ENCODE measurements around the gene TRUB1.

Gene TRUB1

DNA sequence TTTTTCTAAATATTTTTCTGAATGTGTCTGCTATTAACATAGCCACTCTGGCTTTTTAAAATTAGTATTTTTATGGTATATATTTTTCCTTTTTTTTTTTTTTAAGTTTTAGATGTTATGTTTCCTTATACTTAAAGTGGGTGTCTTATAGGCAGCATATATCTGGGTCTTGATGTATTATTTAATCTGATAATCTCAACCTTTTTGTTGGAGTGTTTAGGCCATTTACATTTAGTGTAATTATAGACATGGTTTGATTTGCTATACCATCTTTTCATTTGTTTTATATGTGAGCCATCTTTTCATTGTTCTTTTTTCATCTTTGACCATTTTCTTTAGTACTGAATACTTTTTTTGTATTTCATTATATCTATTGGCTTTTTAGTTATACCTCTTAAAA, 45.0 kb downstream of the TRUB1 start:
- no peak for FAIRE-seq

DNA sequence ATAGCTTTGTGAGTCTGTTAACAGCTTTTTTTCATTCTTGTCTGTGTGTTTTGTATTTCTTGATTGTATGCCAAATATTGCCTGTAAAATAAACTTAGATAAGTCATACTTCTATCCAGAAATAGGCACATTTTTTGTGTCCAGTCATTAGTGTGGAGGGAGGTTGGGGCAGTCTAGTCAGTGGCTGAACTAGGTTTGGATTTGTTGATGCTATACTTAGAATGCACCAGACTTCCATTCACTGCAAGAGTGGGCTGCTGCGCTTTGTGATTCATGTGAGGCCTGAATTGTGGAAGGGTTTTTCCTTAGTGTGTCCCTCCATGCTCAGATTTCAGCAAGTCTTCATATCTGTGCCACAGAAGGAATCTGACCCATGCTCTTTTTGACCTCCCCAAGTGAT, 50.0 kb downstream of the TRUB1 start:
- FAIRE-seq, result no peak

DNA sequence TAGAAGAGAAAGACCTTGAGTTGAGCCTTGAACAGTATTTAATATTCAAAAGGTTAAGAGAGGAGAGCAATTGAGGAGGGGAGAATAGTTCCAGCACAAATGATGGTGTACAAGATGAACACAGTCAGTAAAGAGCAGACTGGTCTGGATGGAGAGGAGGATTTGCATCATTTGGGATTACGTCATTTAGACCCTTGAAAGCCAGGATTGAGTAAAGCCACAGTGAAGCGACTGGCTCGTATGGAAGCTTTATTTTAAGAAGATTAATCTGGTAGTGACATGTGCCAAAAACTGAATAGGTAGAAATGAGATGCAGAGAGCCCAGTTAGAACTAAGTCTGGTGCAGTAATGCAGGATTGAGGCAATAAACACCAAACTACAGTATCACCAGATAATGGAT, 52.6 kb downstream of the TRUB1 start:
- FAIRE-seq, result no peak

DNA sequence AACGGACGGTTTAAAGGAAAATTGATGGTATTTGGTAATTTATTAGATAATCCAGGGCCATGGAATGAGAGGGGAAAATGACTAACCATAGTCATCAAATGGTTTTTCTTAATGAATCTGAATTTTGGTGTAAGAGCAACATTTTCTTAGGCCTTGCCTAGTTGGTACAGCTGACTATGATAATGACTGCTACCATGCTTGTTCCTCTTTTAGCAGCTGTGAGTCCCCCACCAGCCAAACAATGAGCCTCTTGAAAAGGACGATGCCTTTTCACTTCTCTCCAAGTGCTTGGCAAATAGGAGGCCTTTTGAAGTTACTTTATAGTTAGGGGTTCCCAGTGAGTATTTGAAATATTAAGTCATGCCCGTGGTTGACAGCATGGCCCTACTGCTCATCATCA, 53.0 kb downstream of the TRUB1 start:
- FAIRE-seq, result no peak

DNA sequence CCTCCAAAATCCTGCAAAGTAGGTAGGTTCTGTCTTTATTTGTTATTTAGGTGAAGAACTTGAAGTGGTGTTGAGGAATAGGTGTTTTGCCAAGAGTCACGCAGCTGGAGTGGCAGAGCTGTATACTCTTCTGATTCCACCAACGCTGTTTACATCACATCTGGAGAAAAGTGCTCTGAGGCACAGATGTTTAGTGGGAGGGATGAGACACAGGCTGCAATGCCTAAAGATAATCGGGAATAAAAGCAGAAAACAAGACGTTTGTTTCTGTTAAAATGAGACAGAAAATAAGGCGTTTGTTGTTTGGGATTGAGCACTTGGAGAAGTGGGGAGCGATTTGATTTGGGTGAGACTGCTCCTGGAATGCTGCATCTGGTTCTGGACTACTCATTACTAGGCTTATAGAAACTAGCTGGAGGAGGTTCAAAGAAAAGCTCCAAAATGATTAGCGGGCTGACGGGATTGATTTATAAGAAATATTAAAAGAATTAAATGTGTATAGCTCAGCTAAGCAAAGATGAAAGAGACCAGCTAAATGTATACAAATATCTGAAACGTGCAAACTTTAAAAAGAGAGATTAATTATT, 54.3 kb downstream of the TRUB1 start:
- no peak for FAIRE-seq

DNA sequence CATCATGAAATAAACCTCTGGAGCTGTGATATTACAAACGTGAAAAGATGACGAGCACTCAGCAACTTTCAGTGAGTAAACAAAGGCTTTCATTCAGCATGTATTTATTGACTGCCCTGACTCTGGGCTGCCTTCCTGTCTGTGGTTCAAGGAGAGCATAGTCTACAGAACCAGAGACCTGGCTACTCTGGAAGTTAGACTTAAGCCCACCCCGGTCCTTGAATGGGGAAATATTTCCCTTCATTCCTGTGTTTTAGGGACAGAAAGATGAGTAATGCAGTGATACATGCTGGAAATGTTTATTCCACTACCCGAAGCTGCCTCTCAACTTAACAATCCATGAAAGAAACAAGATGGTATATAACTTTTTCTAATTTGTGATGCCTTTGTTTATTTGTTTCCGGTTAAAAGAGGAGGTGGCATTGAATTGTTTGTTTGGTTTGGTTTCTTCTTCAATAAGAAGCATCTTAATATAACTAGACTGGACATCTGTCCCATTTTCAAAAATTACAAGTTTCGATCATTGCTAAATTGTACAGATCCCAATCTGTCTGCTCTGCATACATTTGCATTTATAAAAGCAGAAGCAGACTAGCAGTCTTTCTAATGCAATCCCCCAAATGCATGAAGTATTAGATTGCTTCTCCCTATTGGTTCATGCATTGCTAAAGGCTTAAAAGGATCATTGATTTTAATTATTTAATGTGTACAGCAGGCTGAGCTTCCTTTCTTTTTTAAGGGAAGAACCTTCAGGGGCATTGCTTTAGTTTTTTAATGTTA, 57.7 kb downstream of the TRUB1 start:
- FAIRE-seq, result no peak

DNA sequence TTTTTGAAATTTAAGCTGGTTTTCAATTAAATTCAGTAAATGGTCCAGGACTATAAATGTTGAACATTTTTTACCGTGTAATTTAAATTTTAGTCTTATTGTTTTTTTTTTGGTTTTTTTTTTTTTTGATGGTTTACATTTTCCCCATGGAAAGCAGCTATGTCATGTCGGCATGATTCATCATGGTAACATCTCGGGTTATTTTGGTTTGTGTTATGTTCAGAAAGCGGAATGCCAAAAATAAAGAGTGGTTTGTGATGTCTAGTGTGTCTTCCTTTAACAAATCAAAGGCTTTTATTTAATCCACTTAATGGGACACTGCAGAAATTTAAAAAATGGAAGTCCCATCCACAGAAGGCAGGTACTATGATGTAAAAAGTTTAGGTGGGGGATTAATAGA, 58.5 kb downstream of the TRUB1 start:
- FAIRE-seq, result no peak

DNA sequence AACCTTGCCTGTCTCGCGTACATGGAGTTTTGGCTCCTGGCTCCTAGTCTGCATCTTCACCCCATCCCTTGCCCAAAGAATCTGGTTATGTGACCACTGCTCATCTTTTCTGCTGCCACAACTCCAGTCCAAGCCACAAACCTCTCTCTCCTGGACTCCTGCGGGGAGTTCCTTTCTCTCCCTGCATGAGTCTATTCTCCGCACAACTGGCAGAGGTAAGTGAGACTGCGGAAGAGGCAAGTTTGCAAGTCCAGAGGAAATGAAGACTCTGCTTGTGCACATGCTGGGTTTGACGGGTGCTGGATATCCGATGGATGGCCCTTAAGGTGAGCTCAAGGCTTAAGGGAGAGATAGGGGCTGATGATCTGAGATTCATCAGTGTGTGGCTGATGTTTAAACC, 61.0 kb downstream of the TRUB1 start:
- FAIRE-seq, result no peak

DNA sequence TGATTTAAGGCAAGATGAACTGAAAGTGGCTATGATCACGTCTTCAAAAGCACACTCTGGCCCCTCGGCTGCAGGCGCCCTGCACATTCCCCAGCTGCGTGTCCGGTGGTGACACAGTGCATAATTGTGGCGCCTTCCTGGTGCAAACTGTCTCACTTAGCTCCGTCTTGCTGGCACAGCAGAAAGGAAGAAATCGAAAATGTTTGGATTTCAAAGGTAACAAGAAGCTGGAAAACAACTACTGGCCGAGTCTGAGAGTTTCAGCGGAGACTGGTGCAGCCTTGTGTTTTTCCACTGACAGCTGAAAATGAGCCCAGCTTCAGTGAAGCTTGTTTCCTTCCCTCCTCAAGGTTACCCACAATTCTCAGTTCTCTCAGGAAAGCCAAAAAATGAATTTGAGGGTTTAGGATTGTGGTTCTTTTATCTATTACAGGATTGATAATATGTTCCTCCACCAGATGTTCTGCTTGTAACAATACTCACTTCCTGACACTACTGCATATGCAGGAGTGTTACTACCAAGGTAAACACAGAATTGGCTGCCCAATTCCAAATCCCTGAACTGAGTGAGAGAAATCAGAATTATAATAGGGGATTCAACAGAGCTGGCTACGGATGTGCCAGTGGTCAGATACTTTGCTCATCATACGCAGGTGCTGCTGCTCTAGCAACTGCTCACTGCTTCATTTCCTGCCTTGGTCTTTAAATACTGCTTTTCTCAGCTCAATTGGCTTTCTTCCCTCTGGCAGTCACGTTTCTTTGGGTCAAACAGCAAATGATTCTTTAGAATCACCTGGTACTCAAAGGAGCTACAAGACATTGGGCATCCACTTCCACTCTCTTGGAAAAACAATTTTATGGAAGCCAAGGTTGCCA, 63.7 kb downstream of the TRUB1 start:
- no peak for FAIRE-seq

DNA sequence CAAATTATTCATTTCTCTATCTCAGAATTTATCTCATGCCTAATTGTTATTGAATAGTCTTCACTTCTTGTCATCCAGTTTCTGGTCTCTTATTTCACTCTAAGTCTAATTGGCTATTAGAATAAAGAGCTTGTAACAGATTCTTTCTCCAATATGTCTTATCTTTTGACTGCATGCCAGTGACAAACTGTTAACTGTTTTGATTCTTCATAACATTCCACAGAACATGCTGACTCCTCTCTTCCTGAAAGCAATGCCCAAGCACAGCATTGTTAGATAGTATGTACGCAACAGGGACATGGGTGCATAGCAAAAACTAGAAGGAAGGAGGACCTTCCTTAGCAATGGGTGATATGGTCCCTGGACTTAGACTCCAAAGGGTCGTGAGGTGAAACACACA, 65.4 kb downstream of the TRUB1 start:
- no peak for FAIRE-seq

DNA sequence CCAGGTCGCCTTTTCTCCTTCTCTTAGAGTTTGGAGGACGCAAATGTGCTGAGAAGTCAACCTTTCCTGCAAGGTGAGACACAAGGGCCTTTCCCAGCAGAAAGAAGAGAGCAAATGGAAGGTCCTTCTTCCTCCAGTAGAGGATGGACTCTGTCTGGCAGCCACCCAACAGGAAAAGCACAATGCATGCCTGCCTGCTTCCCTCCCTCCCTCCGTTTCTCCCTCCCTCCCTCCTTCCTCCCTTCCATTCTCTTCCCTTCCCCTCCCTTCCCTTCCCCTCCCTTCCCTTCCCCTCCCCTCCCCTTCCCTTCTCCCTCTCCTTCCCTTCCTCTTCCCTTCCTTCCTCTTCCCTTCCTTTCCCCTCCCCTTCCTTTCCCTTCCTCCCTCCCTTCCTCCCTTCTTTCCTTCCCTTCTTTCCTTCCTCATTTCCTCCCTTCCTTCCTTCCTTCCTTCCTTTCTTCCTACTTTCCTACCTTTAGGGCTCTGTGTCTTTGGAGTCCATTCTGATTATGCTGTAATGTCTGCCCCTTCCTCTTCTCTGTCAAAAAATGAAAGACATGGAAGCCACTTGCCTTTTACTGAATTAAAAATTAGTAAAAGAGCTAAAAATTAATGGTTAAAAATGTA, 66.4 kb downstream of the TRUB1 start:
- FAIRE-seq, result no peak

DNA sequence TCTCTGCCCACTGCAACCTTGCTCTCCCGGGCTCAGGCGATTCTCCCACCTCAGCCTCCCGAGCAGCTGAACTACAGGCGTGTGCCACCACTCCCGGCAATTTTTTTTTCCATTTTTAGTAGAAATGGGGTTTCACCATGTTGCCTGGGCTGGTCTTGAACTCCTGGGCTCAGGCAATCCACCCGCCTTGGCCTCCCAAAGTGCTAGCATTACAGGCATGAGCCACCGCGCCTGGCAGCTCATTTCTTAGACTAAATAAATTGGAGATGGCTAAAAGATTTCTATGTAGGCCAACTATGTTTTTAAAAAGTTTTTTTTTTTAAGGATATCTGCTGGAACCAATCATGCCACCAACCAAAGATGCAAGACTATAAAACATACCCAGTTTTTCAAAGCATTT, 67.8 kb downstream of the TRUB1 start:
- no peak for FAIRE-seq

DNA sequence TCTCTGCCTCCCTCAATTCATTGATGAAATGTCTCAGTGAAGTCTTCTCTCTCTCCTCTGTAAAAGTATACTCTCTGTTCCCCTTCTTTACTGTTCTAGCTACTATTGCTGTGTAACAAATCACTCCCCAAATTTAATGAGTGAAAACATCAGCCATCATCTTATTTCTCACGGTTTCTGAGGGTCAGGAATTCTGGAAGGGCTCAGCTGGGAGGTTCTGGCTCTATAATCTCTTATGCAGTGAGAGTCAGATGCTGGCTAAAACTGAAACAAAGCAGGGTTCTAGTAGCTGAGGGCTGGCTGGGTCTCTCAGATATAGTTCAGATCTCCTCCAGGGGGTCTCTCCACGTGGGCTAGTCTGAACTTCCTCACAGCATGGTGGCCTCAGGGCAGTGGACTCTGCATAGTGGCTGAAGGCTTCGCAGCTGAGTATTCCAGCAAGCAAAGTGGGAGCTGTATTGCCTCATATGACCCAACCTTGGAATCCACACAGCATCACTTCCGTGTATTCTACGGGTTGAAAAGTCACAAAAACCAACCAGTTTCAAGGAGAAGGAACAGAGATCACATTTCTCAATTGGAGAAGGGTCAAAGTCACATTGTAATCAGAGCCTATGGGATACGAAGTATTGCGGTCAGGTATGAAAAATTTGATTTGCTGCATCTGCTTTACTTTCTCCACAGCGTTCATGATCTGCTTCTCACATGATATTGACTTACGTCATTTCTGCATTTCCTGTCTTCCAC, 80.4 kb downstream of the TRUB1 start:
- no peak for FAIRE-seq

DNA sequence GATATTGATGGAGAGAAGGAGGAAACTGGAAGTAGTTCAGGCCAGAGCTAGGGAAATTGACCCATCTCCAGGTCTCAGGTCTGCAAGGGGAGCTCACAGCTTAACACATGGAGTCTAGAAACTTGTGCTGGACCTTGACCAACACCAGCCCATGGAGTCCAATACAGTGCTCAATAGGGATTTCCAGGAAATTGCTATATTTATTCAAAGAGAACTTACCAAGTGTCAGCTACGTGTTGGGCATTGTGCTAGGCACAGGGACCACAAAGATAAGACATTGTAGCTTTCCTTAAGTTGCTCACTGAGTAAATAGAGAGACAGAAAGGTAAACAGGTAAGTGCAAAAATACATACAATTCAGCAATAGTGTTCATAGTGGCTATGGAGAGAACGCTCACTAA, 82.5 kb downstream of the TRUB1 start:
- no peak for FAIRE-seq

DNA sequence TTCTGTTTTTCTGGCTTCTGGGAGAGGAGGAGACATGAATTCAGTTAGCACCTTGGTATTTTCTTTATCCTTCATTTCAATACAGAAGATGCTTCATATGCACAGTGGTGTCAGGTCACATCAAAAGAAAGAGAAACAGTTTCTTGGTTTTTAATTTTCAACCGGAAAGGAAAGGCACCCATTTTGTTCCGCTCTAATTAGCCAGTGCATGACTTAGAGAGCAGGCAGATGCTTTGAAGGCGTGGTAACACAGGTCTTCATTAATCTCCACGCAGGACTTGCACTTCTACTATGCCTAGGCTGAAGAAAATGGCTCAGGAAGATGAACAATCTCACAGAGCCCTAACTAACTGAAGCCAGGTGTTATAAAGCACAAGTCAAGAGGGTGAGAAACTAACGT, 84.7 kb downstream of the TRUB1 start:
- FAIRE-seq, result no peak

DNA sequence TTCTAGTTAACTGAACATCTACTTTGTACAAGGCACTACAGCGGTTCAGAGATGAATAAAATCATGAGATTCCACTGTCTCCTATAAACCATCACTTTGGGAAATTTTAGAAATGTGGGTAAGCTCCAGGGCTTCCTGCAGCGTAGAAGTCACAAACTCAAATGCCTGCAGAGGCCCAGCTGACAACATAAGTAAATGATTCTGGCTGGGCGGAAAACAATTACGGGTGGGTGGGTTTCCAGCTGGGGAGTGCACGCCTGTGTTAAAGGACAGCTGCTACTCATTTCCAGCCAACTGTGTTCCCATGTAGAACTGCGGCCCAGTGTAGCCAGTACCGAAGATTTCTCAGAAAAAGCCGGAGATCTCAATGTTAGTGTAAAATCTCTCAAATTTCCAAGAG, 85.7 kb downstream of the TRUB1 start:
- no peak for FAIRE-seq

DNA sequence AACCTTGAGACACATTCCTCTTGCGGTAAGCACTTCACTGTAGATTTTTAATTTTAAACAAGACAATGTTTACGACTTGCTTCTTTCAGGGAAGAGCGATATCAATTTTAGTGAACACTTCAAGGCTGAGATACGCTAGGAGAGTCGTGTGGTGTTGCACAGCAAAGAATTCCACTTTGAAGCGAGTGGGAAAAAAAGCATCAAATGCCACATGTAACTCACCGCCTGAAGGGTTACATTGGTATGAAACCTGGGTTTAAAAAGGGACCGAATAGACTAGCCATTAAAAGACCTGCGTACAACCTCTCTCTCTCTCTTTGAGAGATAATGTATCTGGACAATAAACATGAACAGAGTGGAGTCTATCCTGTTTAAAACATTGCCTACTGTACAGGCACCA, 86.4 kb downstream of the TRUB1 start:
- no peak for FAIRE-seq

DNA sequence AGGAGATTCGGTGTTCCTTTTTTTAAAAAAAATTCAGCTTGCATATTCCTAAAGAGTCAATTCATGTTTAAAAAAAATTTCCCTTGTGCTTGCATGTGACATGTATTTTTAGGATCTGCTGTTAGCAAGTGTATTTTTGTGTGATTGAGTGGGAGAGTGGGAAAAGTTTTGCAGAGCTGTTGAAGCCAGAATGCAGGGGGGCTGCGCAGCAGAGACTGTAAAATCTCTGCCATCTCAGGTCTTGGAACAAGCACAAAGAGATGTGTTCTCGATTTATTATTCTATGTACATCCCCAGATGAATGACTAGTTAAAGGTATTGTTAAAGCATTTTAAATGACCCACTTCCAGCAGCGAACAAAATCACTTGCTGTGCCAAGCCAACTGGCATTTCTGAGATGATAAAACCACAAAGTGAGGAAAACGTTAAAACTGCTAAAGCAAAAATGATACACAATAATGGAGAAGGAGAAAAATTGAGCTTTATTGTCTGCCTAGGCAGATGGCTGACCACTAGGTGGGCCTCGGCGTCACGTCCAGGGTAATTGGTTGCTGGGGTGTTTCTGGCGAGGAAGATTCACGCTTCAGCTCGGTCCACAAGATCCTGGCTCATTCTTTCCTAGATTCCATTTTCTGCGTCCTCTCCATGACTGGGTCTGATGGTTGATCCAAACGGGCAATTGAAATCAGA, 88.2 kb downstream of the TRUB1 start:
- FAIRE-seq, result no peak

DNA sequence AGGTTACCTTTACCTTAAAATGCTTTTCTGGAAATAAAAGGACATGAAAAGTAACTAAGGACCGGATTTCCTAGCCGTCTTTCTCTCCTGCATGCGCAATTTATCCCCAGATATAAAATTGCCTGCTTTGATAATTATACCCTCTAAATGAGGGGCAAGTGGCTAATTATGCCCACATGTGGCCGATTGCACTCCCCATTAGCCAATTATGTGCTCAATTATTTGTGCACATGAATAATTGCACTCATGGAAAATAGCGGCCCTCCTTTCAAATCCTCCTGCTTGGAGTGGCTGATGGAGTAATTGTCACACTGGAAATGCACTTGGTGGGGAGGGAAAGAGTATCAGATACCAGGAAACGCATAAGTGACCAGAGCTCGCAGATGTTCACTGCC, 88.7 kb downstream of the TRUB1 start:
- FAIRE-seq, result no peak
